Ascending aorta (tissue), 2 donors: Measurements from ENCODE around the gene LTBP1. TPM values are rescaled to one million over a fixed set of nuclear protein-coding genes. Genes with fewer than 3 reads are reported as not detected.

Experiments
- DNase-seq, 2 donors: peaks; one replicate each; pipeline ENCODE4 v3.0.0-alpha.2; 2019; ENCODE audit warnings: low spot score in 2 of 2
- H3K27ac ChIP-seq, 2 donors: fragments of 200-600 bp; sonication (generic); one replicate each; pipeline ENCODE4 v1.5.1; 2016 to 2017; ENCODE audit warnings: mild to moderate bottlenecking in 1 of 2
- H3K27me3 ChIP-seq: fragments of 200-600 bp; sonication (generic); one replicate; pipeline ENCODE4 v1.5.1; 2017
- H3K36me3 ChIP-seq, 2 donors: fragments of 200-600 bp; sonication (generic); one replicate each; pipeline ENCODE4 v1.5.1; 2016
- H3K4me1 ChIP-seq, 2 donors: fragments of 200-600 bp; sonication (generic); one replicate each; pipeline ENCODE4 v1.5.1; 2016 to 2017; ENCODE audit warnings: mild to moderate bottlenecking in 1 of 2
- H3K4me3 ChIP-seq, 2 donors: fragments of 200-600 bp; sonication (generic); one replicate each; pipeline ENCODE4 v1.5.1; 2016 to 2017; ENCODE audit warnings: mild to moderate bottlenecking in 1 of 2
- H3K9me3 ChIP-seq, 2 donors: fragments of 200-600 bp; sonication (generic); one replicate each; pipeline ENCODE4 v1.5.1; 2016
- CTCF ChIP-seq, 3 experiments: fragments of 200-600 bp in 2 of 3; fragments of 450-650 bp in 1 of 3; sonication (generic) in 2 of 3; IDR thresholded peaks; one replicate each; pipeline ENCODE4 v1.5.1; 2016 to 2019; ENCODE audit warnings: antibody characterized with exemption in 3 of 3, mild to moderate bottlenecking in 1 of 3, moderate library complexity in 1 of 3
- intact Hi-C: fragments of 100-400 bp; cut with DNase I; formaldehyde crosslinking; loops from one replicate; pipeline ENCODE4 v1.15.1; 2023
- total RNA-seq: library from RNA; depleted of rRNA; stranded (reverse); fragments of >200 nt; gene quantifications from one replicate; pipeline ENCODE4 v1.1.0, GENCODE V29; 2016

LTBP1 gene
- total RNA-seq, 1 donor from 2014 or later = 295 TPM

- no peak for DNase-seq
- intact Hi-C loops = no loop called here
- Histone ChIP-seq H3K27ac (peak overlapping the region; percentile 8 to 18), H3K4me1 (peaks cover 0 to 18% of the 10 kb centered on the region in 2 donors), H3K9me3 (peaks cover 0 to 9% of the 10 kb centered on the region in 2 donors), H3K36me3 (no peaks in the 10 kb centered on the region), H3K4me3 (no peak overlapping the region), H3K27me3 (no peaks in the 10 kb centered on the region)
- no peak for TF ChIP-seq CTCF (IDR thresholded peaks at IDR 0.05)
Measured at GRCh38 chr2:33094303-33094702, 147.6 kb downstream of the LTBP1 start.

GRCh38 chr2:33099989-33100388 lies 153.2 kb downstream of the LTBP1 start:
- no peak for TF ChIP-seq CTCF (IDR thresholded peaks at IDR 0.05)
- intact Hi-C loops = no loop called here
- H3K4me3 ChIP-seq = no peak overlapping the region
- no peak for DNase-seq
- H3K9me3 ChIP-seq = peaks cover 0 to 9% of the 10 kb centered on the region in 2 donors
- H3K36me3 ChIP-seq = no peaks in the 10 kb centered on the region
- no peaks in the 10 kb centered on the region for H3K27me3 ChIP-seq
- H3K27ac ChIP-seq = peak overlapping the region; percentile 17 to 22
- H3K4me1 ChIP-seq = peaks cover 0 to 38% of the 10 kb centered on the region in 2 donors

GRCh38 chr2:33100921-33101320 lies 154.2 kb downstream of the LTBP1 start:
- no peak for DNase-seq
- peaks cover 0 to 39% of the 10 kb centered on the region in 2 donors for H3K4me1 ChIP-seq
- no peaks in the 10 kb centered on the region for H3K9me3 ChIP-seq
- H3K36me3 ChIP-seq = no peaks in the 10 kb centered on the region
- H3K27me3 ChIP-seq = no peaks in the 10 kb centered on the region
- peak overlapping the region; percentile 17 to 20 for H3K27ac ChIP-seq
- no peak for TF ChIP-seq CTCF (IDR thresholded peaks at IDR 0.05)
- intact Hi-C loops = no loop called here
- H3K4me3 ChIP-seq = no peak overlapping the region

GRCh38 chr2:33104052-33104623 lies 157.4 kb downstream of the LTBP1 start:
- Histone ChIP-seq H3K27ac (peak overlapping the region; percentile 76 to 84), H3K36me3 (no peaks in the 10 kb centered on the region), H3K9me3 (no peaks in the 10 kb centered on the region), H3K4me3 (no peak overlapping the region), H3K4me1 (peaks cover 0 to 44% of the 10 kb centered on the region in 2 donors), H3K27me3 (no peaks in the 10 kb centered on the region)
- TF ChIP-seq CTCF (IDR thresholded peaks at IDR 0.05) = no peak
- DNase-seq = no peak
- intact Hi-C loops = no loop called here

GRCh38 chr2:33104726-33105125 lies 158.0 kb downstream of the LTBP1 start:
- Histone ChIP-seq H3K27ac (peak overlapping the region; percentile 76 to 84), H3K4me1 (peaks cover 0 to 50% of the 10 kb centered on the region in 2 donors), H3K27me3 (no peaks in the 10 kb centered on the region), H3K36me3 (no peaks in the 10 kb centered on the region), H3K9me3 (no peaks in the 10 kb centered on the region), H3K4me3 (no peak overlapping the region)
- DNase-seq = no peak
- no peak for TF ChIP-seq CTCF (IDR thresholded peaks at IDR 0.05)
- intact Hi-C loops = no loop called here

- TF ChIP-seq CTCF (IDR thresholded peaks at IDR 0.05) = no peak
- H3K27ac ChIP-seq = peak overlapping the region; percentile 76 to 84
Measured at GRCh38 chr2:33106115-33106514, 159.4 kb downstream of the LTBP1 start.

More at GRCh38 chr2:33106115-33106514, 159.4 kb downstream of the LTBP1 start:
- intact Hi-C loops = no loop called here
- no peak for DNase-seq
- H3K27me3 ChIP-seq = no peaks in the 10 kb centered on the region
- no peaks in the 10 kb centered on the region for H3K36me3 ChIP-seq
- H3K4me1 ChIP-seq = peaks cover 0 to 55% of the 10 kb centered on the region in 2 donors
- no peak overlapping the region for H3K4me3 ChIP-seq
- no peaks in the 10 kb centered on the region for H3K9me3 ChIP-seq
